ENCODE results near the gene CFAP46.
"Not testable (repeated sequence)": the region's sequence is repeated elsewhere in the genome, so short reads cannot be mapped to it uniquely, and the experiment has no call there.

CFAP46 gene

GRCh38 chr10:132825783-132826523 lies 116.4 kb downstream of the CFAP46 start:
- not testable (repeated sequence) for DNase-seq (ENCODE audit: low spot score)

GRCh38 chr10:132820056-132820455 lies 122.3 kb downstream of the CFAP46 start:
- DNase-seq (ENCODE audit: low spot score) = no peak

GRCh38 chr10:132817701-132818211 lies 124.6 kb downstream of the CFAP46 start:
- DNase-seq (ENCODE audit: low spot score) = no peak

GRCh38 chr10:132816718-132817117 lies 125.7 kb downstream of the CFAP46 start:
- no peak for DNase-seq (ENCODE audit: low spot score)

- DNase-seq (ENCODE audit: low spot score) = no peak
Measured at GRCh38 chr10:132815168-132815857, 127.1 kb downstream of the CFAP46 start.

GRCh38 chr10:132814469-132814856 lies 127.9 kb downstream of the CFAP46 start:
- DNase-seq (ENCODE audit: low spot score) = no peak

- DNase-seq (ENCODE audit: low spot score) = no peak
Measured at GRCh38 chr10:132813560-132814468, 128.6 kb downstream of the CFAP46 start.

DNA sequence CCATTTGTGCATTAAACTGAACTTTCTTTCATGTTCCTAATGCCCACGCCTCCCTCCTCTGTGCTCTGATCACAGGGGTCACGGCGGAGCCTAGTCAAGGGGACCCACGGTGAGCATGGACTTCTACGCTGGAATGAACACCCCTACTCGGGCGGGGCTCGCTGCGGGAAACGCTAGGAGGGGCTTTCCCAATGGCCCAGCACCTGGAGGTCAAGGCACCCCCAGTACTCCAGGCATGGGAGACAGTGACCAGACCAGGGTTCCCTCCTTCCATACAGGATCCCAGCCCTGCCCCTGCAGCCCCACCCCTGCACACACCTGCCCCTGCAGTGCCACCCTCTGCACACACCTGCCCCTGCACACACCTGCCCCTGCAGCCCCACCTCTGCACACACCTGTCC lies 129.4 kb downstream of the CFAP46 start:
- no peak for DNase-seq (ENCODE audit: low spot score)

DNA sequence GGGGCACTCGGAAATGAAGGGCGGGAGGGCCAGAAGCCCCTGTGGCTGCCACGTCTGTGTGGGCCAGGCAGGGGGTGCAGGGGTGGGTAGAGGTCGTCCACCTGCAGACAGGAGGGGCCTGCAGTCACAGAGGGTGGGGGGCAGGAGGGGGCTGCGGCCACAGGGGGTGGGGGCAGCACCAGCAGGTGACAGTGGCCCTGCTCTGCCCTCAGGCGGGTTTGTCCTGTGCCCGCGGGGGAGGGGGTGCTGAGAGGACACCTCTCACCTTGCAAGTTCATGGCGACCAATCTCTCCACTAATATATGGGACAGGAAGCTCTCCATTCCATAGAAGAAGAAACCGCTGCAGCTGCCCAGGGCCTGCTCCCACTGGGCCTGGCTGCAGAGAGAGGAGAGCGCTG lies 129.8 kb downstream of the CFAP46 start:
- DNase-seq (ENCODE audit: low spot score) = no peak

GRCh38 chr10:132811891-132812481 lies 130.4 kb downstream of the CFAP46 start:
- no peak for DNase-seq (ENCODE audit: low spot score)

DNA sequence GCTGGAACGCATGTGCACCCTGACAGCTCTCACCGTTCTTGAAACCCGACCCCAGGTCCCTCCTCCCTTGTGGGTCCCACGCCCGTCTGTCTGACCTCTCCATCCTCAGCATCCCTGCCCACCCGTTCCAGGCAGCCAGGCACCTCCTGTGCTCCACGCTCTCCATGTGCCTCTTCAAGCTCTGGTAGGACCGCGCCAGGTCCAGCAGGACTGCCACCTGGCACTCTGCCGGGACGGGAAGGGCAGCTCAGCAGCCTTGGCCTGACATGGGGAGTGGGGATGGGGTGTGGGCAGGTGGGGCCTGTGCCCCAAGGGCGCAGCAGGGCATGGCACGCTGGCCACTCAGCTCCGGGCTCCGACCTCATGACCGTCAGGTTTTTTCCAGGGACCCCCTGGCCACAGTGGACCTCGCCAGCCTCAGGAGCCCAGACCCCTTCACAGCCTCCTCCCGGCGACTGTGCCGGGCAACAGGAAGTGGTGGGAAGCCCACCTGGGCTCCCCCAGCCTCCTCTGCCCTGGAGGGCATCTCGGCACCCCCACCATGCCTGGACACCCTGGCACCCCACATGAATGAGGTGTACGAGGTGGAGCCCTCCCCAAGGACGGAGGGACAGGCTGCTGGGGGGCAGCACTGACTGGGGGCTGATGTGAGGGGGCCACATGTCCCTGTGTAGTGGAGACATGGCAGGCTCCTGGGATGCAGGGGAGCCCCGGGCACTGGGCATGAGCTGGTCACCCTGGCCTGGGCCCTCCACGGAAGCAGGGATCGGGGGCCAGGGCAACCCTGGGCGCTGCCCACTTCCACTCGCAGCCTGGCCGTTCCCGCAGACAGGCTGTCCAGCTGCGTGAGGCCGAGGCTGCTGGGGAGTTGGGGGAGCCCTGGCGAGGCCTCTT lies 131.3 kb downstream of the CFAP46 start:
- no peak for DNase-seq (ENCODE audit: low spot score)

- no peak for DNase-seq (ENCODE audit: low spot score)
Measured at GRCh38 chr10:132810141-132810806, 132.1 kb downstream of the CFAP46 start.

- no peak for DNase-seq (ENCODE audit: low spot score)
Measured at GRCh38 chr10:132809232-132810140, 132.9 kb downstream of the CFAP46 start.

GRCh38 chr10:132808383-132809231 lies 133.8 kb downstream of the CFAP46 start:
- no peak for DNase-seq (ENCODE audit: low spot score)

DNA sequence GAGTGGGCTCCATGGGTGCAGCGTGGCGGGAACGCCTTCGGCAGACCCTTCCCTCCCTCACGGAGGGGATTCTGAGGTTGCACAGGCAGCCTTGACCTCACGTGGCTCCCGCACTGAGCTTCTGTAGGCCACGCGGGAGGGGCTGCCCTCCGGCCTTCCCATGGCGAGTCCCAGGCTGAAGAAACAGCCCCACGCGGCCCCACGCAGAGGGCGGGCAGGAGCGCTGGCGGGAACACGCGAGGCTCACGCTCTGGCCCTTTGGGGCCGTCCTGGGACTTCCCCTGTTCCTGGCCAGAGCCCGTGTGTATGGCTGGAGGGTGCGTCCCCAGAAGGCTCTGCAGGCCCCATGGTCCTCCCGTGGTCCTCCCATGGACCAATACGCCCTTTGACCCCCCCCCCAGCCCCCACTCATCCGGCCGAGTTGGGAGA lies 134.7 kb downstream of the CFAP46 start:
- DNase-seq (ENCODE audit: low spot score) = no peak

GRCh38 chr10:132806561-132807003 lies 135.8 kb downstream of the CFAP46 start:
- no peak for DNase-seq (ENCODE audit: low spot score)

DNA sequence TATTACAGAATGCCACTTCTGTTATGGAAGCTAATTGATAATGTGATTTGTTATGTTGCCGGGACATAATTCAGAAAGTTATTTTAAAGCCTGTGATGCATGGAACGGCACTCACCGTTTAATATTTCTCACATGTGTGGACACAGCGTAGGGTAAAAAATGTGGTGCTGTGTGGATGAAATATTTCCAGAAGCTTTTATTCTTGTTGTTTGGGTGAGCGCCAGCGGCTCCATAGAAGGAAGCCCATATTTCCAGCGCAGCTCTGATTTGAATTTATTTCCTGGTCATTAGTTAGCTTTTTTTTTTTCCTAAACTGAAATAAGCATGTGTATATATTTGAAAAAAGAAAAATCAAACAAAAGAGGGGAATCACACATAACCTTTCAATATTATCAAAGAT lies 136.3 kb downstream of the CFAP46 start:
- DNase-seq (ENCODE audit: low spot score) = no peak

DNA sequence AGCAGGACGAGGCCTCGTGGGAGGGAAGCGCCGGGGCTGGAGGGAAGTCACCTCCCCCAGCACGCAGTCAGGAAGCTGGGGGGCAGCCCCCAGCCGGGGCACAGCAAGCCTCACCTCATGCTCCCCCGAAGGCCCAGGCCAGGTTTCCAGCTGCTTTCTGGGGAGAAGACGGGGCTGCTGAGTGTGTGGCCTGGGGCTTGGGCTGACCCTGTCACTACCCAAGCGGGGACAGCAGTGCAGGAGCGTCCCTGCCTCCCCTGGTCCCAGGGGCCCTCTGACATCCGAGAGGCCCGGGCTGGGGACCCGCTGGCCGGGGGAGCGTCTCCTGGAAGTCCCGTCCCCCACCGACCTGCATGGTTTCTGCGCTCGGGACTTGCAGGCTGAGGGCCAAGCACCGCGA lies 136.8 kb downstream of the CFAP46 start:
- DNase-seq (ENCODE audit: low spot score) = no peak

Measured in hematopoietic multipotent progenitor cell treated with erythropoietin and hydrocortisone succinate and interleukin-3 and kit ligand, for 17 days (in vitro differentiated cells).